NCI-H1436 (cell line): ENCODE results near the gene LHFPL6.

Experiments used
- DNase-seq: peaks from one replicate; lab custom pipeline; 2025; lab: John Stamatoyannopoulos, UW

The LHFPL6 gene

DNA sequence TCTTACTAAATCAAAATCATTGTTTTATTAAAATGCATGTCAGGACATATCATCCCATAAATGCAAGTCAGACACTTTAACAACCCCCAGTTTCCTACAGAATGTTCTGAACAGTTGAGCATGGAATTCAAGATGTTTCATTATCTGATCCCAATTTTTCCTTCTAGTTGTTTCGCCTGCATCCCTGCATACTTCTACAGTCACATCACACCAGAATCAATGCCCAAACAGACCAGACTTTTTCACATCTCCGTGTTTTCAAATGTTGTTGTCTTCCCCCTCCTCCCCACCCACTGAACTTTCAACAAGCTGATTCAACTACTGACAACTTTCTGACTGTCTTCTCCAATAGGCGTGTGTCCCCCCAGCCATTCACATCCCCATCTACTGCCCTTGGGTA, 48.6 kb downstream of the LHFPL6 start:
- DNase-seq, result no peak

- DNase-seq, result no peak
Observed at GRCh38 chr13:39552246-39552645, 50.7 kb downstream of the LHFPL6 start.

- DNase-seq, result no peak
Observed at GRCh38 chr13:39550931-39551330, 52.1 kb downstream of the LHFPL6 start.

DNA sequence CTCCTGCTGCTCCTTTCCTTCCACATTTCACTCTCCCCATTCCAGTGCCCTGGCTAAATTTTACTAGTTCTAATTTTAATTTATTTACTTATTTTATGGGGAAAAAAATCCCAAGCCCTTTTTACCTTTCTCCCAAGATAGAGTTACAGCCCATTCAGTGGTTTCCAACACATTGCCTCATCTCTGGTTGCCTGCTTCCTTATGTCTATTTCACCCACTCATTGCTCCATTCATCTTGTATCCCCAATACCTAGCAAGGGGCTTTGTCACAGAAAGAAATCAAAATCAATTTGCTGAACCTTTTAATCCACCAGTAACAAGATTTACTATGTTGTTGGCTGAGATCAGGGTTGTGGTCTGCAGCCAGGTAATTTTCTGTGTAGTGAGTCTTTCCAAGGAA, 55.9 kb downstream of the LHFPL6 start:
- DNase-seq, result no peak

GRCh38 chr13:39542361-39542760, 60.6 kb downstream of the LHFPL6 start:
- no peak for DNase-seq

GRCh38 chr13:39540929-39541605, 61.9 kb downstream of the LHFPL6 start:
- no peak for DNase-seq

GRCh38 chr13:39538816-39539790, 63.9 kb downstream of the LHFPL6 start:
- peak; percentile 59 for DNase-seq

DNA sequence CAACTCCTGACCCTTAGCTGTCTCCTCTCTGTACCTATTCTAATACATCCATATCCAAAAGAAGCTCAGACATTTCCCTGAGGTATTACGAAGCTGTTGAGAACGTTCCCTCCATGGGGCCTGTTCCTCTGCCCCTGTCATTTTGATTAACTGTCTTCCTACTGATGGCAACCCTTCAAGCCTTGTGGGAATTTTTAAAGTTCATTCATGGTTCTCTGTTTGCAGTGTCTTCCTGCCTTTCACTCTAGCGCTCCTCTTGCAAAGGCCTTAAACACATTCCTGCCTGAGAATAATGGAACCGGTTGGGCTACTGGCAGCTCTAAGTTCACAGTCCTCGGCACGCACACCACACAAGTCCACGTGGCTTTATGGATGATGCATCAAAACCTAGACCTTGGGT, 66.1 kb downstream of the LHFPL6 start:
- DNase-seq, result no peak

DNA sequence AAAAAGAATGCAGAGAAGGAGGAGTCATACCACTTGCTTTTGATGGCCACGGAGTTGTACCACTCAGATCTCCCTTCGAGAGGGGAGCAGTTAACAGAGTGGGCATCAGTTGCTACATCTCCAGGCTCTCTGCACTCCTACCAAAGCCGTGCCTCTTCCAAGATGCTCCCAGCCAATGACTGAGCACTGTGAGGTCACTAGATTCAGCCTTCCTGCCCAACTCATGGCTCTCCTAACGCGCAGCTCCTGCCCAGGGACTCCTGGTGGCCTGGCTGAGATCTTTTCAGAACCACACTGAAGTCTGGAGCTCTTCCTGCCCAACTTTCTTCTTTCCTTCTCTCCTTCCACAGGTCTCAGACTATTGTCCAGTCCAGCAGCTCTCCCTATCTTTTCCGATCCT, 66.7 kb downstream of the LHFPL6 start:
- no peak for DNase-seq

- DNase-seq, result no peak
Observed at GRCh38 chr13:39533651-39534150, 69.3 kb downstream of the LHFPL6 start.

GRCh38 chr13:39531646-39532045, 71.3 kb downstream of the LHFPL6 start:
- no peak for DNase-seq

DNA sequence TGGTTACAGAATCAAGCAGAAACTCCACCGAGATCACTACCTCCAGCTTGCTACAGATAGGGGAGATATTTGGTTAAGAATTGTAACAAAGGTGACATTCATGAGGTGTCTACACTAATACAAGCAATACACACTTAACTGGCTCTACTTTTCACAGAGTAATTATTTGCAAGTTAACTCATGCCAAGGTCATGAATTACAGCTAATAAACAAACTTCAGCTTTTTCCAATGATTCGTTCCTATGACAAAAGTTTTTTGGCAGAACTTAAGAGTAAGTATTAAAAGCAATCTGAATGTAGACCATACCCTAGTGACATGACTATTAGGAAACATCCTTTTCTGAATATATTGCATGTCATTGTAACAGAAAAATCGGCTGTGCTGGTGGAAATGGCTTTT, 72.1 kb downstream of the LHFPL6 start:
- DNase-seq, result no peak

DNA sequence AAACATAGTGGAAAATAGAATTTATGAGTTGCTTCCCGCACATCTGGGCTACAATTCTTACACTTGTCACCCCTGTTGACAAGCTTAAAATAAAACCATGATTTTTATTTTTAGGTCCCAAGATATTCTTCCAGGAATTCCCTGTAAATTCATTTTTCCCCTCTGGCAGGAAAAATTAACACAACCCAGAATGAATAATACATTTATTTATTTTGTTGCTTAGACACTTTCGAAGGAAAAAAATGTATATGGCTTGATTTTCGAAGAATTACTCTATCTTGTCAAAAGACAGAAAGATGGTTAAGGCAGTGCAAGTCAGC, 74.4 kb downstream of the LHFPL6 start:
- no peak for DNase-seq

GRCh38 chr13:39527961-39528660, 74.9 kb downstream of the LHFPL6 start:
- DNase-seq, result no peak

DNA sequence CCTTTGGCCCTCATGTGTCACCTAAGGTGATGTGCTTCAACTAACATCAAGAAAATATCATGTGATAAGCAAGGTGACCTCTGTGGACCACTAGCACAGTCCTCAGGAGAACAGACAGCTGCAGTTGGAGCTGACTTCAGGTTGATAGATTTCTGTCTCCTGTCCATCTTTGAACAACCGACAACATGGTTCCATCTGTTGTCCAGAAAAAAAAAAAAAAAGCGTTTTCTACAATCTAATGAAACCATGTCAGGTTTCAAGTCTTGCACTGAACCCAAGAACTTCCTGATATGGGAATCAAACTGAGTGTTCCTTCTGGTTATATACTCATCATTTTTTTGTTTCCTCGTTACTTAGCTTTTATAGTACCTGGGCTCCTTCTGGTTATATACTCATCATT, 75.7 kb downstream of the LHFPL6 start:
- no peak for DNase-seq

GRCh38 chr13:39526499-39526898, 76.5 kb downstream of the LHFPL6 start:
- DNase-seq, result no peak

DNA sequence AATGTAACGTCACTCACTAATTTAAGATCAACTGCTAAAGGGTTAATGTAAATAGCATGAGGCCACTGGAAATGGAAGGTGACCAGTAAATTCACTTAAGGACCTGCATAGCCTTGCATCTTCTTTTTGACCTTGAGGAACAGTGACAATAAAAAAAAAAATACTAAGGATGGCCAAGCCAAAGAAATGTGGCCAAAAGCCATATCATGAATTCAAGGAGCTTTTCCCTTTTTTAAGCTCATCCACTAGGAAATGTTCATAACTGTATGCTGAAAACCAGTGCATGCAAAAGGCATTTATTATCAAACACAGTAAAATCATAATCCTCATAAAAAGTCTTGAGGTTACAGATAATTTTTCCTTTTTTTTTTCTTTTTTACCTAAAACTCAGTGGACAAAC, 77.5 kb downstream of the LHFPL6 start:
- no peak for DNase-seq

DNA sequence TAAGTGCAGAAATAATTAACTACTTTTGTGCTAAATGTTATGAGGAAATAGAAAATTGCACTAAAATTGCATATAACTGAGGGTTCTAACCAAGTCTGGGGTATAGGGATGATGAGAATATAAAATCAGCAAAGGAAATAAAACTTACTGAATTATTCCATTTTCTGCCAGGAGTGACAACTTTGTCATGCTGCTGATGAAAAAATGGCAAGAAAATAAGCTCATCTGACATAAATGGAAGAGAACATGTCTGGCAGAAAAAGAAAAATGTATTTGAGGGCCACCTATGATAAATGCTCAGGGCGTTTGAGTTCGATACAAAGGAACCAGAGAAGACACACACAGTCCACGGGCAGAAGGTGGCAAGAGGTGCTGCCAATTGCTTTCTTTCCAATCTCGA, 78.2 kb downstream of the LHFPL6 start:
- DNase-seq, result no peak

GRCh38 chr13:39522329-39522728, 80.7 kb downstream of the LHFPL6 start:
- DNase-seq, result no peak

GRCh38 chr13:39521701-39522100, 81.3 kb downstream of the LHFPL6 start:
- DNase-seq, result no peak

- no peak for DNase-seq
Observed at GRCh38 chr13:39516096-39516495, 86.9 kb downstream of the LHFPL6 start.

DNA sequence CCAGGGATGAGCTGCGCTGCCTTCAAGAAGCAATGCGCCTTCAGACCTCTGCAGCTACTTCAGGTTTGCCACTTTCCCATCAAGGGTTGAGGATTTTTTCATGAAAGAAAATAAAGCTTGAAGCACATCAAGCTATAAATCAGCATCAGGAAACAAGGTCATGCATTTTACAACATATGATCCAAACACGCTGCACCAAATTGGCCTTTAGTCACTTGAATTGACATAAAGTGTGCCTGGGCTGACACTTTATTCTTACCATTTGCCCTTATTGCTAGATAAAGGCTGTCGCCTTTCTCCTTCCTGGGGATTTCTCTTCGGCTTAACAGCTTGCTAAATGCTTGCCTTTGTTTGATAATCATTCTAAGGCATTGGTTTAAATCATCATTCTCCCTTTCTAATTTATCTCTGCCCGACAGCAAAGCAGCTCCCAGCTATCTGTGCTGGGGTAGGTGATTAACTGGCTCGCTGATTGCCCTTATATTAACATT, 87.7 kb downstream of the LHFPL6 start:
- no peak for DNase-seq

DNA sequence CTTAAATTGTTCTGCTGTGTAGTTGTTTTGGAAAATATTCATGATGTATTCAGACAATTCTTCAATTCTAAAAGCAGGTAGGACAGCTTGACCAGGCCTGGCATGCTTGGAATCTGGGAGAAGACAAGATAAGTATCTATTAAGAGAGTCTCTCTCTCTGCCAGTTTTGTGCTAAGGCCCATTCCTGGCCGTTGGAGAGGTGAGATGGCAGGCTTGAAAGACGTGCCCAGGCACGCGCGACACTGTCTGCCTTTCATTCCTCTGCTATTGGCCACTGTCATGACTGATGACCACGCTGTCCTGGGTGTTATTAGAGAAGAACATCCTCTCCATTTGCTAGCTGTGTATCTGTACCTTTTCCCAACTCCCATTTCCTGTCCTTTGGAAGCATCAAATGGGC, 90.3 kb downstream of the LHFPL6 start:
- DNase-seq, result no peak
